K562 (cell line): ENCODE results near the gene HSD11B1. TPM values are rescaled to one million over a fixed set of nuclear protein-coding genes. Genes with fewer than 3 reads are reported as not detected.

Experiments
- ATAC-seq: fragments of 200-7000 bp; cut with Tn5 transposase; 3 replicates; pipeline ENCODE4 v1.9.1; 2020; ENCODE audit warnings: moderate library complexity
- BruUV-seq: library from RNA; stranded (reverse); fragments of 400-500 nt; replicated peaks from 2 replicates; lab custom pipeline; 2021; lab: Mats Ljungman, UMichigan
- CTCF ChIA-PET: fragments of 300-600 bp; formaldehyde crosslinking; extraction: SDS; loops from one replicate; lab custom pipeline; 2021; ENCODE audit warnings: low intra/inter-chr PET ratio; lab: Yijun Ruan, JAX
- POLR2A ChIA-PET: fragments of 300-600, 350-650 bp; sonication (Branson Sonifier 250); formaldehyde crosslinking; extraction: SDS; loops from one replicate; lab custom pipeline; 2021; ENCODE audit warnings: antibody characterized with exemption, inconsistent platforms; lab: Yijun Ruan, JAX
- DNase-seq, 4 experiments: peaks; one replicate each; pipeline versions ENCODE4 v3.0.0 to v3.0.0-alpha.2; 2011 to 2018; ENCODE audit warnings: low spot score in 3 of 4, mixed read lengths in 3 of 4; ENCODE audit errors: extremely low read depth in 1 of 4
- FAIRE-seq: peaks from 2 replicates; lab custom pipeline; 2011; peaks lifted over from hg19 to GRCh38; lab: Jason Lieb, UNC
- H2AFZ ChIP-seq: 2 replicates; pipeline ENCODE4 v1.6.0; 2011; ENCODE audit warnings: low read depth, low read length, control low read depth, inconsistent platforms
- H3K27ac ChIP-seq: fragments of 200-600 bp; 3 replicates; pipeline ENCODE4 v1.8.0; 2011; ENCODE audit warnings: low read depth, mild to moderate bottlenecking, control low read depth, inconsistent platforms, low read length, moderate library complexity, mixed read lengths; ENCODE audit errors: extremely low read depth
- H3K27me3 ChIP-seq, 2 experiments: fragments of 300-600 bp in 1 of 2; 2 replicates in 1 of 2; 3 replicates in 1 of 2; pipeline versions ENCODE4 v1.6.0 to v1.8.0; 2011; ENCODE audit warnings: inconsistent platforms in 2 of 2, low read length in 2 of 2, mild to moderate bottlenecking in 1 of 2, mixed read lengths in 1 of 2, moderate library complexity in 1 of 2; ENCODE audit not compliant: control insufficient read depth in 2 of 2, insufficient read depth in 2 of 2
- H3K36me3 ChIP-seq: fragments of 300-600 bp; 3 replicates; pipeline ENCODE4 v1.8.0; 2011; ENCODE audit warnings: mild to moderate bottlenecking, low read length, inconsistent platforms; ENCODE audit not compliant: control insufficient read depth, insufficient read depth
- H3K4me1 ChIP-seq, 2 experiments: fragments of 200-600 bp in 1 of 2; replicated peaks in 1 of 2; 2 replicates in 1 of 2; 3 replicates in 1 of 2; pipeline versions ENCODE4 v1.5.1 to v1.8.0; 2011; ENCODE audit warnings: inconsistent platforms in 2 of 2, low read length in 2 of 2, mild to moderate bottlenecking in 1 of 2, mixed read lengths in 1 of 2, moderate library complexity in 1 of 2; ENCODE audit not compliant: control insufficient read depth in 2 of 2, insufficient read depth in 2 of 2
- H3K4me2 ChIP-seq: 2 replicates; pipeline ENCODE4 v1.6.1; 2011; ENCODE audit warnings: low read length, control low read depth, inconsistent platforms, mixed read lengths; ENCODE audit not compliant: insufficient read depth
- H3K4me3 ChIP-seq: fragments of 200-600 bp; sonication (generic), shearing (Covaris generic); 2 replicates; pipeline ENCODE4 v1.5.1; 2016; ENCODE audit warnings: control low read depth, inconsistent platforms
- H3K79me2 ChIP-seq: fragments of 200-600 bp; 3 replicates; pipeline ENCODE4 v1.8.0; 2011; ENCODE audit warnings: low read length, inconsistent platforms; ENCODE audit not compliant: control insufficient read depth, insufficient read depth
- H3K9ac ChIP-seq, 2 experiments: 2 replicates each; pipeline versions ENCODE4 v1.6.0 to v1.6.1; 2011; ENCODE audit warnings: low read depth in 2 of 2, low read length in 2 of 2, control low read depth in 1 of 2, inconsistent platforms in 1 of 2, mild to moderate bottlenecking in 1 of 2, mixed read lengths in 1 of 2; ENCODE audit not compliant: insufficient read depth in 1 of 2
- H3K9me1 ChIP-seq: one replicate; pipeline ENCODE4 v1.6.0; 2011; ENCODE audit warnings: inconsistent platforms, mild to moderate bottlenecking, low read length, moderate library complexity; ENCODE audit not compliant: control insufficient read depth, insufficient read depth
- H3K9me3 ChIP-seq: replicated peaks from 2 replicates; pipeline ENCODE4 v1.5.1; 2011; ENCODE audit warnings: low read depth, low read length, inconsistent platforms; ENCODE audit not compliant: control insufficient read depth, insufficient read depth
- H4K20me1 ChIP-seq: replicated peaks from 2 replicates; pipeline ENCODE4 v1.6.1; 2011; ENCODE audit warnings: low read length, inconsistent platforms, mixed read lengths; ENCODE audit not compliant: control insufficient read depth, insufficient read depth
- CEBPB ChIP-seq: fragments of 450-650 bp; IDR thresholded peaks from 2 replicates; pipeline ENCODE4 v1.6.1; 2016; ENCODE audit warnings: missing genetic modification characterization, missing compliant biosample characterization
- CEBPG ChIP-seq, 3 experiments: fragments of 200-800 bp in 1 of 3; sonication (Bioruptor generic) in 1 of 3; sonication (generic) in 1 of 3; formaldehyde crosslinking in 1 of 3; IDR thresholded peaks in 2 of 3; conservative IDR thresholded peaks in 1 of 3; 2 replicates each; pipeline versions ENCODE4 v1.6.1 to v1.8.0; 2016 to 2022; ENCODE audit warnings: missing compliant biosample characterization in 2 of 3, missing genetic modification characterization in 2 of 3, mild to moderate bottlenecking in 1 of 3, missing genetic modification reagents in 1 of 3
- ETV6 ChIP-seq, 3 experiments: fragments of 150-350 bp in 1 of 3; sonication (generic) in 1 of 3; formaldehyde crosslinking in 1 of 3; IDR thresholded peaks; 2 replicates each; pipeline versions ENCODE4 v1.6.1 to v1.8.0; 2014 to 2022; ENCODE audit warnings: borderline replicate concordance in 2 of 3, low read depth in 2 of 3, antibody characterized with exemption in 1 of 3, low read length in 1 of 3, mild to moderate bottlenecking in 1 of 3, missing genetic modification reagents in 1 of 3
- FOSL1 ChIP-seq: fragments of 200-800 bp; sonication (Bioruptor generic); conservative IDR thresholded peaks from 2 replicates; pipeline ENCODE4 v1.6.1; 2016; ENCODE audit warnings: missing genetic modification characterization, missing compliant biosample characterization
- ZKSCAN8 ChIP-seq: fragments of 200-800 bp; sonication (Bioruptor generic); IDR thresholded peaks from 2 replicates; pipeline ENCODE4 v1.6.1; 2016; ENCODE audit warnings: missing genetic modification characterization, missing compliant biosample characterization
- WGBS: fragments of 100-300 bp; shearing (Covaris generic); methylation state at CpG from one replicate; pipeline ENCODE4 v1.1.6; 2016; ENCODE audit warnings: low coverage, mixed read lengths; ENCODE audit not compliant: insufficient coverage; ENCODE audit errors: missing lambda C conversion rate; 5-methylcytosine and 5-hydroxymethylcytosine counted together
- in situ Hi-C: fragments of 300-500 bp; cut with MboI; formaldehyde crosslinking; loops from 4 replicates; pipeline ENCODE4 v1.15.0; 2018; ENCODE audit warnings: inconsistent platforms, mixed read lengths
- intact Hi-C: fragments of 100-400 bp; cut with micrococcal nuclease; formaldehyde crosslinking; loops from 2 replicates; pipeline ENCODE4 v1.14.2; 2022
- polyA plus RNA-seq, 8 experiments: library from polyadenylated mRNA; depleted of rRNA in 4 of 8; stranded (reverse) in 5 of 8; unstranded in 3 of 8; fragments of >200 nt; fragmentation: Nextera tagmentation in 2 of 8; fragmentation: Illumina TruSeq in 1 of 8; extraction: Ambion mirVana in 2 of 8; extraction: Trizol in 1 of 8; gene quantifications; 2 replicates each; pipeline versions ENCODE4 v1.2.1 to v1.2.3, GENCODE V29; 2011 to 2014; ENCODE audit warnings: inconsistent platforms in 1 of 8, missing spikeins in 1 of 8
- total RNA-seq, 7 experiments: library from RNA; depleted of rRNA in 6 of 7; stranded (reverse); fragments of >200 nt in 6 of 7; fragmentation: Illumina TruSeq in 2 of 7; extraction: Trizol in 2 of 7; gene quantifications; 2 replicates each; pipeline versions ENCODE4 v1.2.1 to v1.2.3, GENCODE V29; 2011 to 2021; ENCODE audit warnings: low replicate concordance in 1 of 7

Gene HSD11B1
- total and polyA plus RNA-seq, 9 of the 15 experiments (the other 6 are each of a cell fraction or from before 2014, with no cell fraction given) = 0.04 to 0.16 TPM; not detected in 7

DNA sequence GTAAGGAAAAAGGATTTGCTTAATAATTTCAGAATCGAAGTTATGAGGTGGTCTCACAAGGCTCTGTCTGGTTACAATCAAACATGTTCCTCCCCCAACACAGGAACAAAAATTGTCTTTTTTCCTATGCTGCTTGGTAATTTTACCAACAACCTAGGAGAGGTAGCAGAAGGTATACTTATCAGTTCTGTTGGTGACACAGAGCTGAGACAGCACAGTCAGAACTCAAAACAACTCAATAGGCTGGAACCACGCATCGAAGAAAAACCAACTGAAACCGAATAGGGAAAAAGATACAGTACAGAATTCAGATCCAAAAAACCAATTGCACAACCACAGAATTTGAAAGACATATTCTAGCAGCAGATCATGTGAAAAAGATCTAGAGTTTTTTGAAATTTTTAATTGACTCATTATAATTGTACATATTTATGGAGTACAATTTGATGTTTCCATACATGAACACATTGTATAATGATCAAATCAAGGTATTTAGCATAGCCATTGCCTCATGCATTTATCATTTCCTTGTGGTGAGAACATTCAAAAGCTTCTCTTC, 25.6 kb upstream of the HSD11B1 start:
- Histone ChIP-seq H3K27ac (no peak overlapping the region), H3K27me3 (peaks cover 0 to 15% of the 10 kb centered on the region in 2 experiments; a peak in 2 of 5 replicates), H3K9ac (no peak overlapping the region), H4K20me1 (no peaks in the 10 kb centered on the region), H3K36me3 (no peaks in the 10 kb centered on the region), H3K4me3 (no peak overlapping the region), H3K9me1 (no peaks in the 10 kb centered on the region), H3K9me3 (no peaks in the 10 kb centered on the region), H3K79me2 (no peaks in the 10 kb centered on the region; the same call in 2 of the 3 replicates), H3K4me1 (peaks cover 8 to 12% of the 10 kb centered on the region in 2 experiments), H3K4me2 (no peak overlapping the region), H2AFZ (no peak overlapping the region)
- DNase-seq (no peak), ATAC-seq (no peak), FAIRE-seq (no peak)
- POLR2A ChIA-PET = no interaction called here
- WGBS = 7% methylated on average over 4 of the region's 4 CpGs
- in situ Hi-C loops (no loop called here), intact Hi-C loops (no loop called here)
- CTCF ChIA-PET = no interaction called here
- BruUV-seq = no TSS peak
- no peak for TF ChIP-seq ZKSCAN8 (CRISPR knock-in tag)
- no peak for TF ChIP-seq CEBPG (CRISPR knock-in tag; IDR thresholded peaks at IDR 0.05)
- TF ChIP-seq CEBPG (tag; conservative IDR thresholded peaks at IDR 0.05 in 1 of 2, IDR thresholded peaks at IDR 0.05 in 1 of 2) = peak; percentile 38 to 51; a peak in 1 of 4 replicates
- TF ChIP-seq ETV6 (IDR thresholded peaks at IDR 0.05; ENCODE audit: borderline replicate concordance in 1 of 2, low read depth in 2 of 2, low read length in 1 of 2) = no peak
- no peak for TF ChIP-seq ETV6 (CRISPR knock-in tag; IDR thresholded peaks at IDR 0.05; ENCODE audit: borderline replicate concordance)
- peak; percentile 55; the same call in 1 of the 2 replicates for TF ChIP-seq CEBPB (tag)
- peak; percentile 60; the same call in 1 of the 2 replicates for TF ChIP-seq FOSL1 (tag)
- TF ChIP-seq, all 486 proteins: peak for 3
